HG02943 (cell line): ENCODE measurements around the gene EIF2S1.
A peak's percentile ranks its signal among the peaks of the same experiment; 100 is the strongest.
"Not testable (repeated sequence)": the region's sequence is repeated elsewhere in the genome, so short reads cannot be mapped to it uniquely, and the experiment has no call there.

Experiments
- ATAC-seq: cut with Tn5 transposase; IDR thresholded peaks from one replicate; pipeline ENCODE4 v1.9.1; 2021; ENCODE audit warnings: mild to moderate bottlenecking, low read depth, moderate library complexity; ENCODE audit not compliant: unreplicated experiment

Gene EIF2S1

GRCh38 chr14:67359775-67360469 lies at the start of gene EIF2S1, which contains the start of gene ATP6V1D:
Gene EIF2S1, plus strand, starts transcription at chr14:67360328. Its CDS starts 4,440 bp downstream, at chr14:67364768.
Gene ATP6V1D, minus strand, starts transcription at chr14:67359804. Its CDS starts 106 bp downstream, at chr14:67359698.
- ATAC-seq, result peak; percentile 88

- no peak for ATAC-seq
Measured at GRCh38 chr14:67311868-67312267, 48.3 kb upstream of the EIF2S1 start.

DNA sequence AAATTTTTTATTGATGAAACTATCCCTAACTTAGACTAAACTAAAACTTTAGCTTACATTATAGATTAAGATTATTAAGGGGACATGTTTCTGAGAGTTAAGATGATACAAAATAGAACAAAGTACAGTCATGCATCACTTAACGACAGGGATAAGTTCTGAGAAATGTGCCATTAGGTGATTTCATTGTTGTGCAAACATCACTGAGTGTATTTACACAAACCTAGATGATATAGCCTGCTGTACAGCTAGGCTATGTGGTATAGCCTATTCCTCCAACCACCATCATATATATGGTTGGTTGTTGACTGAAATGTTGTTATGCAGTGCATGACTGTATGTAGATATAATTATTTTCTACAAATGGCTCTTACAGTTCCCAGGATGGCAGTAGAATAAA lies 47.0 kb upstream of the EIF2S1 start:
- no peak for ATAC-seq

DNA sequence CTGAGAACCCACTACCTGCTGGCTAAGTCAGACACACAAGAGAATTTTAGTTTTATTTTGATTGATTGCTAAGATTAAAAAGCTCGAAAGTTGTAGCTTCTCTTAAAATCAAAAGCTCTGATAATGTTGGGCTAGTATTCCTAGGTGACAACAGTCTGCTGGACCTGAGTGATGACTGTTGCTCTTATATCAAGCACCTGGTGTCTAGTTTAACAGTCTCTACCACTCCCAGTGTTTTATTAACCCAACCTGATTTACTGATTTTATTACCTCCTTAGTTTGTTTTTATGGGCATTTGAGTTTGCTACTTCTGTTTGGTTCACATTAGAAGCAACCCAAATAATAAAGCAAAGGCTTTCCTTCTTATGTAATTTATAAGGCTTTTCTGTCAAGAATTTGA lies 42.3 kb upstream of the EIF2S1 start:
- ATAC-seq, result no peak

- no peak for ATAC-seq
Measured at GRCh38 chr14:67319142-67319541, 41.0 kb upstream of the EIF2S1 start.

GRCh38 chr14:67329666-67330065 lies 30.5 kb upstream of the EIF2S1 start:
- ATAC-seq, result not testable (repeated sequence)

DNA sequence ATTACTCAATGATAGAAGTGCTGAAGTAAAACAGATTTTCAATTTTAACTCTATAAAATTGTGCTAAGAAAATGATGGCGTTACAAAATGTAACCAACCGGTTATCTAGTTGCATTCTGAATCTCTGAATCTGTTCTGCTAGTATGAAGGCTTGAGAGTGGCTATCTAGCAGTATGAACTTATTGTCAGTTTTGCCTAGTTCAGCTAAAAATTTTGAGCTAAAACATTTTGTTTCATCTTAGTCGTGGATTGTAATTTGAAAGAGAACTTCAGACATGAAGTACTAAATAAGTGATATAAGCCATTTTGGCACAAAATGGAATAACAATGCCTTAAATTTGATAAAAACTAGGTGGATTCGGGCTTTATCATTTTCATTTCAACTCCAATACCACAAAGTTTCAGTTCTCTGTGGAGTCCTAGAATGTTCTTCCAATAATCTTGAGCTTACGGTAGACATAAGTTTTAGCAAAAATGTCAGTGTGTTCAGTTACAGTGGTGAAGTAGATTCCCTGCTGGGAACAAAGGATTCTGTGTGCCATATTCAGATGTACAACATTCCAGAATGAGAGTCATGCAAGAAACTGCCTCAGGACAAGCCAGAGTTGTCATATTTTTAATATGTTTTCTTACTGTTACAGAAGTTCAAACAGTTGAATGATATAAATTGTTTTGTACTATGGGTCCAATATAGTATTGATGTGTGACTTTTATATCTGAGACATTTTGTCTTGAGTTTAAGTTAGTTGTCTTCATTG lies 28.6 kb upstream of the EIF2S1 start:
- ATAC-seq, result no peak

DNA sequence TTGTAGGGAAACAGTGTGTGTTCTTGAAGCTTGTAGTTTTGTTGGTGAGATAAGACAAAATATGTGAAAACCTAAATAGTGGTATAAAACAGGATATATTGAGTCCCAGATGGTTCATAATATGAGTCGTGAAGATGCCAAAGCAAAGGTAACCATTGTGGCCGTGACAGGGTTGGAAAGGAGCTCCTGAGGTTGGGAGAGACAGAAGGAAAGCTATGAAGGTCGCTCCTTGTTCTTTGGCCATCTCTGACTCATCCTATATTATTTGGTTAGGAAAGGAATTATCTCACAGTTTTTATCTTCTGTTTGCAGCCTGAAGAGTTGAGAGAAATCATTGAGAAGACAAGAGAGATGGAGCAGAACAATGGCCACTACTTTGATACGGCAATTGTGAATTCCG lies 27.7 kb upstream of the EIF2S1 start:
- ATAC-seq, result no peak

GRCh38 chr14:67335781-67336180 lies 24.3 kb upstream of the EIF2S1 start:
- ATAC-seq, result no peak

DNA sequence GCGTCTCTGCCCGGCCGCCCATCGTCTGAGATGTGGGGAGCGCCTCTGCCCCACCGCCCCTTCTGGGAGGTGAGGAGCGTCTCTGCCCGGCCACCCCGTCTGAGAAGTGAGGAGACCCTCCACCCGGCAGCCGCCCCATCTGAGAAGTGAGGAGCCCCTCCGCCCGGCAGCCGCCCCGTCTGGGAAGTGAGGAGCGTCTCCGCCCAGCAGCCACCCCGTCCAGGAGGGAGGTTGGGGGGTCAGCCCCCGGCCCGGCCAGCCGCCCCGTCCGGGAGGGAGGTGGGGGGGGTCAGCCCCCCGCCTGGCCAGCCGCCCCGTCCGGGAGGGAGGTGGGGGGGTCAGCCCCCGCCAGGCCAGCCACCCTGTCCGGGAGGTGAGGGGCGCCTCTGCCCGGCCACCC lies 18.9 kb upstream of the EIF2S1 start:
- ATAC-seq, result not testable (repeated sequence)

- no peak for ATAC-seq
Measured at GRCh38 chr14:67343601-67344230, 16.4 kb upstream of the EIF2S1 start.

DNA sequence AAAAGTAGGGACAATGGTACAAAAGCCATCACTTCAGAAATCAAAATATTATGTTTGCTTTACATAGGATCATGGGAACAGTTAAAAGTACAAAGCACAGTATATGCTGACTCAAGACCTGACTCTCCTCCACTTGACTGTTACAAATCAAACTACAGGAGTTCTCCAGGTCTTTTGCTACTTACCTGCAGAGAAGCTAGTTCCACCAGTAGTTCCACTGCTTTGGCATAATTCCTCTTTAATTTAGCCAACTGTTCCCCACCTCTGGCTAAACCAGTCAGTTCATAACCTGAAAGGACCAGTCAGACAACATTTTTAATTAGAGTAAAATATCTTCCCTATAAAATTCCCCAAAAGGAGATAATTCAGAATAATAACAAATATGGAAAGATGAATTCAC lies 14.5 kb upstream of the EIF2S1 start:
- ATAC-seq, result no peak

DNA sequence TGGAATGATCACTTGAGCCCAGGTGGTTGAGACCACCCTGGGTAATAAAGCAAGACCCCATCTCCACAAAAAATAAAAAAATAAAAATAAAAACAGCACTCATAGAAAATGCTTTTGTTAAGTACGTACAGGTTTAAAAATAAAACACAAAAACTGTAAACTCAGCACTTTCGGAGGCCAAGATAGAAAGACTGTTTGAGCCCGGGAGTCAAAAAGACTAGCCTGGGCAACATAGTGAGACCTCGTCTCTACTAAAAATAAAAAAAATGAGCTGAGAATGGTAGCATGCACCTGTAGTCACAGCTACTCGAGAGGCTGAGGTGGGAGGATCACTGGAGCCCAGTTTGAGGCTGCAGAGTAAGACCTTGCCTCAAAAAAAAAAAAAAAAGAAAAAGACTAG lies 8.1 kb upstream of the EIF2S1 start:
- no peak for ATAC-seq

DNA sequence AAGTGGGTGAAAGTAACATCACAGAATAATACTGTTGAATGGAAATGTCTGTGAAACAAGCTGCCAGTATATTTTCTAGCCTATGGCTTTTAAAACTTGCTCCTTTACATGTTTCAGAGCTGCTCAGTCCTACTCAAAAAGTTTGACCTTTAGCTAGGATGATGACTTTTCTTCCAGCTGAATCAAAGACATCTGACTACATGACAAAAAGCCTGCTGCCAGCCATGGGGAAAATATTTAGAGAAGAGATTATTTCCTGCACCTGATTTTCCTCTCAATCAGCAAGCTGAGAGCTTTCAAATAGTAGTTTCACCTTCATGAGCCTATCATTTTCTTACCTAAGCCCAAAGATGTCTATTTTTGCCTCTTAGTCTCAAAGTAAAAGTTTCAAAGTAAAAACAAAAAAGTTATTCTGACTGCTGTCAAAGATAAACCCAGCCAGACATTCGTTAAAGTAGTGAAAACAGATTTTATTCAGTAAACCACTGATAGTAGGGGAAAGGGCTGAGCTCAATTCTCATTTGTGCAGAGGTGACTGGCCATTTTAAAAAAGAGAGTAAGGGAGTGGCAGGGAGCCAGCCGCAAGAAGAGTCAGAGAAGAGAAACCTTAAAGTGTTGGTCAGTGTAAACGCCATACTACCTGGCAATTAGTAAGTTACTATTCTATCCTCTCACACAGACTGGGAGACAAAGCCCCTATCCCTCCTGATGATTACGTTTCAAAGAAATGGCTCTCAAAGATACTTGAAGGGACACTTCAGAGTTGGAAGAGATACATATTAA lies 2.8 kb upstream of the EIF2S1 start:
- no peak for ATAC-seq

GRCh38 chr14:67357969-67358354 lies 2.2 kb upstream of the EIF2S1 start:
- no peak for ATAC-seq

- no peak for ATAC-seq
Measured at GRCh38 chr14:67358924-67359774, 979 bp upstream of the EIF2S1 start.

GRCh38 chr14:67360470-67361206 lies 510 bp downstream of the EIF2S1 start:
- ATAC-seq, result peak; percentile 22

GRCh38 chr14:67365476-67365875 lies 5.3 kb downstream of the EIF2S1 start:
- no peak for ATAC-seq

- ATAC-seq, result no peak
Measured at GRCh38 chr14:67370830-67371229, 10.7 kb downstream of the EIF2S1 start.
